Inflammatory macrophage treated with lipopolysaccharide for 4 hours (primary cell): ENCODE data around the gene ADK.
A peak's percentile ranks its signal among the peaks of the same experiment; 100 is the strongest.

ENCODE experiments used
- DNase-seq: peaks from one replicate; pipeline ENCODE4 v3.0.0-alpha.2; 2020

Gene ADK

GRCh38 chr10:74637685-74638084 lies 486.7 kb downstream of the ADK start:
- DNase-seq = no peak

GRCh38 chr10:74640134-74640921 lies 489.3 kb downstream of the ADK start:
- DNase-seq = no peak

- DNase-seq = no peak
Observed at GRCh38 chr10:74641659-74642058, 490.6 kb downstream of the ADK start.

- DNase-seq = no peak
Observed at GRCh38 chr10:74642901-74643595, 492.0 kb downstream of the ADK start.

GRCh38 chr10:74643596-74643975 lies 492.6 kb downstream of the ADK start:
- no peak for DNase-seq

- DNase-seq = no peak
Observed at GRCh38 chr10:74644738-74645137, 493.7 kb downstream of the ADK start.

GRCh38 chr10:74645692-74646091 lies 494.7 kb downstream of the ADK start:
- no peak for DNase-seq

GRCh38 chr10:74650613-74651012 lies 499.6 kb downstream of the ADK start:
- DNase-seq = no peak

GRCh38 chr10:74651565-74651964 lies 500.5 kb downstream of the ADK start:
- DNase-seq = no peak

GRCh38 chr10:74652664-74653063 lies 501.6 kb downstream of the ADK start:
- DNase-seq = no peak

- no peak for DNase-seq
Observed at GRCh38 chr10:74658511-74658910, 507.5 kb downstream of the ADK start.

GRCh38 chr10:74662635-74663034 lies 511.6 kb downstream of the ADK start:
- DNase-seq = no peak

GRCh38 chr10:74669210-74669609 lies 518.2 kb downstream of the ADK start:
- DNase-seq = no peak

GRCh38 chr10:74671716-74672115 lies 520.7 kb downstream of the ADK start:
- DNase-seq = no peak

- DNase-seq = no peak
Observed at GRCh38 chr10:74672430-74673165, 521.6 kb downstream of the ADK start.

GRCh38 chr10:74674927-74675326 lies 523.9 kb downstream of the ADK start:
- no peak for DNase-seq

GRCh38 chr10:74675484-74675883 lies 524.5 kb downstream of the ADK start:
- no peak for DNase-seq

GRCh38 chr10:74677951-74678350 lies 526.9 kb downstream of the ADK start:
- DNase-seq = no peak

GRCh38 chr10:74681917-74682627 lies 531.1 kb downstream of the ADK start:
- peak; percentile 2 for DNase-seq

- no peak for DNase-seq
Observed at GRCh38 chr10:74683067-74683466, 532.0 kb downstream of the ADK start.

GRCh38 chr10:74683621-74684364 lies 532.8 kb downstream of the ADK start:
- DNase-seq = peak; percentile 28

GRCh38 chr10:74684462-74684861 lies 533.4 kb downstream of the ADK start:
- DNase-seq = no peak
